D721Med (cell line): ENCODE measurements around the gene C10orf105.

Experiments
- DNase-seq: peaks from one replicate; pipeline ENCODE4 v3.0.0; 2011; ENCODE audit warnings: low spot score; ENCODE audit not compliant: insufficient read length
- FAIRE-seq: peaks from 2 replicates; lab custom pipeline; 2011; peaks lifted over from hg19 to GRCh38; lab: Jason Lieb, UNC
- CTCF ChIP-seq: IDR thresholded peaks from 2 replicates; pipeline ENCODE4 v1.5.1; 2012; ENCODE audit warnings: mild to moderate bottlenecking, control low read depth; ENCODE audit not compliant: insufficient read depth; ENCODE audit errors: missing control alignments

Gene C10orf105

DNA sequence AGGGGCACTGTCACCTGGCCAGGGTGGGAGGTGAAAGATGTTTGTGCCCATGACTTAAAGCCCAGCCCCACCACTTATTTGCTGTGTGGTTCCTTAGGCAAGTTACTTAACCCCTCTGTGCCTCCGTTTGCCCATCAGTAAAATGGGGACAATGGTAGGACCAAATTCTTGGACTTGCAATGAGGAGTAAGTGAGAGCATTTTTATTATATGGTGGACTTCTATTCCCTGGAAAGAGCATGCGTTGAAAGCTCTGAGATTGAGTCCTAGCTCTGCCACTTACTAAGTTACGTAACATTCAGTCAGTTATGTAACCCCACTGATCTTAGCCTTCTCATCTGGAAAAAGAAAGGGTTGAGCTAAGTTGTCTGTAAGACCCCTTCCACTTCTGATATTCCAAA is 35.0 kb upstream of the C10orf105 start:
- DNase-seq, result no peak
- TF ChIP-seq CTCF, result no peak
- no peak for FAIRE-seq

DNA sequence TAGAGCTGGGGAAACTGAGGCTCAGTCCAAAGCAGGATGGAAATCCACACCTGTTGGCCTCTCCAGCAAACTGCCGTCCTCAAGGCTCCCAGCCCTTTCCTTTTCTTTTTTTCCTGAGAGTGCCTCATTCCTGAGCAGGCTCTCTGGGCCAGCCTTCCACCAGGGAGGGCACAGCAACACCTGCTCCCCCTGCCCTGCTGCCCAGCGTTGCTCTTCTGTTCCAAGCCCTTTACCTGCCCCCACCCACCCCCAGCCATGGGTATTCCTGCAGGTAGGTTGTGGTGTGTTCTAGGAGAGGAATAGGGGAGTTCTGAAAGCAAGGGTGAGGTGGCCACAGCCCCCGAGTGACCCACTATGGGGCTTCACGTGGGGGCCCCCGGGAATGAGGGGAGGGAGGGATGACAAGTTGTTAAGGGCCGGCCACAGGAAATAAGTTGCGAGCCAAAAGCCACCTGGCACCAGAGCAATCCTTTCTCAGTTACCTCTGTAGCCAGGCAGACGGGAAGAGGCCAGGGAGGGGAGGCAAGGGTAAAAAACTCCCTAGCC is 34.5 kb upstream of the C10orf105 start:
- no peak for TF ChIP-seq CTCF
- FAIRE-seq, result no peak
- DNase-seq, result no peak

DNA sequence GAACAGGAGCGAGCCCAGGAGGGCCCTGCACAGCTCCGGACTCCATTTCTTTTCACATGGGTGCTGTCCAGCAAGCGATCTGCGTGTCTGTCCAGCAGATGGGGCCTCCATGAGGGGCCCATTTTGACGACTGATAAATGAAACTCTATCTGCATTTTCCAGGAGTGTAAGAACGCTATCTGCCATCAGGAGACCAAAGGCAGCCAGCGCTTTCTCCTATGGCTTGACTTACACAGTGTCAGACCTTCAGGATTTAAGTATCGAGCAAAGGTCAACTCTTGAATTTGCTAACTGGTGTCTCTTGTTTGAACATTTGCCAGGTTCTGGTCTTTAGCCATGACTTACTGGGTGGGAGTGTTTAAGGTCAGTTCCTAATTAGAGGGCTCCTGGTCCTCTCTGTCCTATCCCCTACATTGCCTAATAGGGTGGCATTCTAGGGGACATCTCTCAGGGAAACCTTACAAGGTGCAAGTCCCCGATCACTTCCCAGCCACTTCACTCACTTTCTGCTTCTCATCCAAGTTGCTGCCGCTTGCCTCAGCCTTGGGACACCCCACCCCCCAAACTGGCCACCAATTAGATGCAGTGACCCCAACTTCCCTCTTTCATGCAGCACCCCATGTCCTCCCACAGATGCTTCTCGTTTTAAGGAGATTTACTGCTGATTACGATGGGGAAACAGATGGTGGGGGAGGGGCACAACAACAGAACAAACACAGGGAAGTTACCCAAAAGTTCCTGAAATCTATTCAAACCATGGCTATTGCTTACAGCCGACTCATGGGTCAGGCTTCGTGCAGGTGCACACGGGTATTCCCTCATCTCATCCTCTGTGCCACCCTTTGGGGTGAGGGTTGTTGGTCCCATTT is 33.7 kb upstream of the C10orf105 start:
- FAIRE-seq (no peak), DNase-seq (no peak)
- no peak for TF ChIP-seq CTCF

GRCh38 chr10:71752391-71753090 is 33.0 kb upstream of the C10orf105 start:
- FAIRE-seq, result no peak
- no peak for TF ChIP-seq CTCF
- no peak for DNase-seq

DNA sequence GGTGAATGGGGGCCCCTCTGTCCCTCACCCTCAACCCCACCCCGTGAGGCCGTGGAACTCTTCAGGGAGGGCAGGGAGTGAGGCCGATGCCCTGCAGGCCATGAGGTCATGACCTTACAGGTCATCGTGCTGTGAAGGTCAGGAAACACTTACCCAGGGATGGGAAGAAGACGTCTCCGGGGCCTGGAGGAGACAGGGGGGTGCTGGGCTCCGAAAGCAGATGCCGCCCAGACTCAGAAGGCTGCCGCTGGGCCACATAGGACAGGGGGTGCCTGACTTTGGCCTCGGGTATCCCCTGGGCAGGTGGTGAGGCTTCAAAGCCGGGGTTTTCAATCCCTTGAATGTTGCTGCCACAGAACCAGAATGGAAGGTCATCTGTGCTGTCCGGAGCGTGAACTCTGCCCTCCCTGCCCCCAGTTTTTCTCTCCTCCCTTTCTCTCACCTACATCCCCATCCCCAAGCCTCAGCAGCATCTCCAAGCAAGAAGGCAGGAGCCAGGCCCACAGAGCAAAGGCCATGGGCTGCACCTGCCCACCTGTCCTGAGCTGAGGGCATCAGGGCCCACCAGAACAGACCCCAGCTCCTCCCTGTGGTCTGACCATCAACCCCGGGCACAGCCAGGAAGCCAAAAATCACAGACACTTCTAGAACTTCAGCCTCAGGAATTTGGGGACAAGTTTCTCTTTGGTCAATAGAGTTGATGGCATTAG is 32.1 kb upstream of the C10orf105 start:
- no peak for TF ChIP-seq CTCF
- DNase-seq (no peak), FAIRE-seq (no peak)

DNA sequence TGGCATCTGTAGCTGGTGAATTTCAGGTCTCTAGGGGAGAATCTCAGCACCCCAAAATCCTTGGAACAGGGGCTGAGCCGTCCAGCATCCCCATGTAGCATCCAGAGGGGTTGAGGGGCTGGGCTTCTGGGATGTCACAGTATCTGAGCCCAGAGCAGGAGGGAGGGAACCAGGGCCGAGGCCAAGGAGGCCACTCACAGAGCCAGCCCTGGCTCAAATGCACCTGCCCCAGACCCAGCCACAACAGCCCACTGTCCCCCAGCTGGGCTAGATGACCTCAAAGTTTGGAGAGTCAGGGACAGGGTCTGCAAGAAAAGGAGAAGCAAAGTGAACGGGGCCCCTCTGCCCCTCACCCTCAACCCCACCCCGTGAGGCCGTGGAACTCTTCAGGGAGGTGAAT is 31.4 kb upstream of the C10orf105 start:
- FAIRE-seq (no peak), DNase-seq (no peak)
- TF ChIP-seq CTCF, result no peak
